NT2/D1 (cell line): Measurements from ENCODE around the gene GDPD3.

Experiments
- SUZ12 ChIP-seq: IDR thresholded peaks from 2 replicates; pipeline ENCODE4 v1.6.1; 2011; ENCODE audit not compliant: insufficient read length, insufficient read depth; ENCODE audit errors: extremely low read depth
- YY1 ChIP-seq: IDR thresholded peaks from 2 replicates; pipeline ENCODE4 v1.6.1; 2011; ENCODE audit not compliant: insufficient read length, insufficient read depth

DNA sequence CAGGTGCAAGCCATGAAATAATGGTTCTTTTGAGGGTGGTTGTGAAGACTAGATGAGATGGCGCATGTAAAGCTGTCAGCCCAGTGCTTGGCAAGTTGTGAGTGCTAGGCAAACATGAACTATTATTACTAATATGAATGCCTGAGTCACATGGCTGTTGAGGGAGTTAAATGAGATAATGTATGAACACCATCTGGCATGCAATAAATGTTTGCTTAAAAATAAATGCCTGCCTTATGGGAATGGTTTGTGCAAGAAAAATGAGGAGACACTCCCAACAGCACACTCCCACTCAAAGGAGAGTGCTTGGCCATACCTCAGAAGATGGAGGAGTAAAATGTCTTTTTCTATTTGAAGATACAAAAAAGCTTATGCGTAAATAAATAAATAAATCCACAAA, 6.1 kb upstream of the GDPD3 start:
- TF ChIP-seq SUZ12: no peak
- TF ChIP-seq YY1: no peak
